B cell (primary cell): Measurements from ENCODE around the gene ACTL6B.

Source experiments
- EZH2 ChIP-seq: IDR thresholded peaks from 2 replicates; pipeline ENCODE4 v1.6.1; 2012; ENCODE audit warnings: borderline replicate concordance, low read depth, mild to moderate bottlenecking, moderate library complexity, low read length; ENCODE audit not compliant: insufficient read depth, poor library complexity, severe bottlenecking
- TF ChIP-seq, protein P1 (sequence below): fragments of 200-600 bp; IDR thresholded peaks from one replicate; pipeline ENCODE4 v1.8.0; 2022; ENCODE audit warnings: antibody characterized with exemption, mild to moderate bottlenecking

DNA sequence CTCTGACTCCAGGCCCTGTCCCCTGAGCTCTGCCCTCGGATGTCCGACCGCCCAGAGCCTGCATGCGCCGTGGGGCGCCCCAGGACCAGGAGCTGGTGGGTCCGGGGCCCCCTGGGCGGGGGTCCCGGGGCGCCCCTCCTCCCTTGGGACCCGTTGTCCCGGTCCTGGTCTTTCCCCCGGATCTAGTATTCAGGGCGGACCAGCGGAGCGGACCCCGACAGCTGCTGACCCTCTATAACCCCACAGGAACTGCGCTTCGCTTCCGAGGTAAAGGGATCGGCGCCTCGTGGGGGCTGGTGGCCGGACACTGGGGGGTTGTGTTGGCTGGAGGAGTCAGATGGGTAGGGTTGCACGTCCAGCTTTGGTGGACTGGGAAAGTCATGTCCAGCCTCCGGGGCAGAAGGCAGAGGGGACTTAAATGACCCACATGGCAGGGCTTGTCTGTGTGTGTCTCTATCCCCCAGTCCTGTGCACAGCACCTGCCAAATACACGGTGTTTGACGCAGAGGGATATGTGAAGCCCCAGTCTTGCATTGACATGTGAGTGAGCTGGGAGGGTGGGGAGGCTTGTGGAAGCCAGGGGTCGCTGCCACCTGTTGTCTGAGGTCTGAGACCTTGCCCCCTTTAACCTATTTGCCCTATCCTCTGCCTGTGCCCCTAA is 43.4 kb downstream of the ACTL6B start:
- TF ChIP-seq, protein P1, sequence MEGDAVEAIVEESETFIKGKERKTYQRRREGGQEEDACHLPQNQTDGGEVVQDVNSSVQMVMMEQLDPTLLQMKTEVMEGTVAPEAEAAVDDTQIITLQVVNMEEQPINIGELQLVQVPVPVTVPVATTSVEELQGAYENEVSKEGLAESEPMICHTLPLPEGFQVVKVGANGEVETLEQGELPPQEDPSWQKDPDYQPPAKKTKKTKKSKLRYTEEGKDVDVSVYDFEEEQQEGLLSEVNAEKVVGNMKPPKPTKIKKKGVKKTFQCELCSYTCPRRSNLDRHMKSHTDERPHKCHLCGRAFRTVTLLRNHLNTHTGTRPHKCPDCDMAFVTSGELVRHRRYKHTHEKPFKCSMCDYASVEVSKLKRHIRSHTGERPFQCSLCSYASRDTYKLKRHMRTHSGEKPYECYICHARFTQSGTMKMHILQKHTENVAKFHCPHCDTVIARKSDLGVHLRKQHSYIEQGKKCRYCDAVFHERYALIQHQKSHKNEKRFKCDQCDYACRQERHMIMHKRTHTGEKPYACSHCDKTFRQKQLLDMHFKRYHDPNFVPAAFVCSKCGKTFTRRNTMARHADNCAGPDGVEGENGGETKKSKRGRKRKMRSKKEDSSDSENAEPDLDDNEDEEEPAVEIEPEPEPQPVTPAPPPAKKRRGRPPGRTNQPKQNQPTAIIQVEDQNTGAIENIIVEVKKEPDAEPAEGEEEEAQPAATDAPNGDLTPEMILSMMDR: no peak
- TF ChIP-seq EZH2: no peak
